HUDEP-2 (cell line): ENCODE results near the gene MAP4K5.
"Not testable (repeated sequence)": the region's sequence is repeated elsewhere in the genome, so short reads cannot be mapped to it uniquely, and the experiment has no call there.

Source experiments
- DNase-seq, 76 experiments: peaks; one replicate each; lab custom pipeline; 2025; ENCODE audit not compliant: unreplicated experiment in 76 of 76; lab: John Stamatoyannopoulos, UW

Gene MAP4K5

DNA sequence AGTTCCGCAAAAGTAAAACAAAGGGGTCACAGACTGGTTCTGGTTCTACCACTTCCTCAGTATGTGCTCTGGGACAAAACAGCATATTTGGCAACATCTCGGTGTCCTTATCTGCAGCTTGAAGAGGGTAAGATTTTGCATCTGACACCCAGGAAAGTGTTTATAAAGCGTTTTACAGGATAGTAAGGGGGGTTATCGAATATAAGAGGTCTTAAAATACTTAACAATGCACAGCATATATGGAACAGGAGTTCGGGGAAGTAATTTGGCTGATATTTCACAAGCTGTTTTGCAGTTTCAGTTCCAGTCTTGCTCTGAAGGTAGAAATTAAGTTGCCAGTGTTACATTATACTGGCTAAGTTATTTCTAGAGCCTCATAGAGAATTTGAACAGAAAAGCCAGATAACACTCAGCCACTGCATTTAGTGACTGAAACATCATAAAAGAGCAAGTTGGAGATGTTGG, 904 bp upstream of the MAP4K5 start:
- no peak for DNase-seq

DNA sequence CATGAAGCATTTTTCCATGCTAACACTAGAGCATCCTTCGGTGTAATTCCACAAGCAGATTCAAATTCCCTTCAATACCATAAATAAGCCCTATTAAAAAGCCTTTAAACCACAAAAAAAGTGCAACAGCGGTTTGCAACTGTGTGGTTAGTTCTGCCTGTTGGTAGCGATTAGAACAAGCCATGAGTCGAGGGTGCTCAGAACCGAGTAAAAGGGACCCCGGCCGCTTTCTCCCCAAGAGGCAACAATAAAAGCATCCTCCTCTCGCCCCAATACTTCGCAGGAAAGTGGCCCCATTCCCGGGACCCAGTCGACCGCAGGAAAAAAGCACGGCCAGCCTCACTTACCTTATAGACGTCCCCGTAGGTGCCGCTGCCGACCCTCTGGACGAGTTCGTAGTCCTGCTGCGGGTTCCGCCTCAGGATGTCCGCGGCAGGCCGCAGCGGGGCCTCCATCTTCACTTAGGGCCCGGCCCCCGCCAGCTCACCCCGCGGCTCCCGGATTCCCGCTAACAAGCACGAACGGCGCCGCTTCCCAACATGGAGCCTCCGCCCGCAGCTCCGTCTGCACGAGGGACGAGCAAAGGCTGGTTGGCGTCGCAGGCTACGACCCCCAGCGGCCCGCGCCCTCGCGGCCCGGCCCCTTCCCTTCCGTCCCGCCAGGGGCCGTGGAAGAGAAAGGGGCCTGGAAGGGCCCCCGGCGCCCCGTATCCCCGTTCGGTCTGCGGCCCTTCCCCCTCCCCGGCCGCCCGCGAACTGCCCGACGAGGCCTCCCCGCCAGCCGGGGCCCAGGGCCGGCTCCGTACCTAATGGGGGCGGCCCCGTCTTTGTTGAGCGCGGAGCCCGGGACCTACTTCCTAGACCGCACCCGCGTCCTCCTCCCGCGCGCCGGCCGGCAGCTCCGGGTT, 521 bp downstream of the MAP4K5 start:
- DNase-seq, result peak in 16 of 76 experiments; percentile 9 to 55 (median 24)

GRCh38 chr14:50530794-50531365, 1.5 kb downstream of the MAP4K5 start:
- no peak for DNase-seq

GRCh38 chr14:50530358-50530757, 2.0 kb downstream of the MAP4K5 start:
- DNase-seq, result no peak

DNA sequence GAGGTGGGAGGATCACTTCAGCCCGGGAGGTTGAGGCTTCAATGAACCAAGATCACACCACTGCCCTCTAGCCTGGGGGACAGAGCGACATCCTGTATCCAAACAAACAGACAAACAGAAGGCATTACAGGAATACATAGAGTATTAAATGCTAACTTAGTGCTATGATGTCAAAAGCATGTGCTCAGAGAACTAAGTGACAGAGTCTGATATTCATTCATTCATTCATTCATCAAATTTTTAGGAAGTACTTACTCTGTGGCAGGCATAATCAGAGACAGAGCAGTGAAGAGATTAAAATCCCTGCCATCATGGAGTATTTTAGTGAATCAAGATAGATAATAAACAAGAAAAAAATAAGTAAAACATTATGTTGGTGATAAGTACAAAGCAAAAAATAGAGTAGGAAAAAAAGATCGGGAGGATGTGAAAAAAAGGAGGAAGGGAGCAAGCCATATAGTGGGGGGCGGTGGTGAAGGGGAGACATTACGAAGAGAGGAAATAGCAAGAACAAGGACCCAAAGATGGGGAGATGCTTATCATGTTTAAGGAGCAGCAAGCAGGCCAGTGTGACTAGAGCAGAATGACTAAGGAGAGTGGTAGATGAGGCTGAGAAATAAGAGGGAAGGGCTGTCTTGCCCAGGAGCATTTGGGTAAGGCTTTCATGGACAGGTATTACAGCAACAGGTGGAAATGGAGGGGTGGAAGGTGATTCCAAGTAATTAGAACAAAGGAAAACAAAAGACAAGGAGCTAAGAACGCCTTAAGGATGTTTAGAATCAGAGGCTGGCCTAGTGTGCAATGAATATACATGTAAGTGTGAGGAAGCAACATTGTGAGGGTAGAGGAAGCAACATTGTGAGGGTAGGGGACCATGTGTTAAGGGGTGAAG, 2.8 kb downstream of the MAP4K5 start:
- peak in 1 of 76 experiments; percentile 10 for DNase-seq

DNA sequence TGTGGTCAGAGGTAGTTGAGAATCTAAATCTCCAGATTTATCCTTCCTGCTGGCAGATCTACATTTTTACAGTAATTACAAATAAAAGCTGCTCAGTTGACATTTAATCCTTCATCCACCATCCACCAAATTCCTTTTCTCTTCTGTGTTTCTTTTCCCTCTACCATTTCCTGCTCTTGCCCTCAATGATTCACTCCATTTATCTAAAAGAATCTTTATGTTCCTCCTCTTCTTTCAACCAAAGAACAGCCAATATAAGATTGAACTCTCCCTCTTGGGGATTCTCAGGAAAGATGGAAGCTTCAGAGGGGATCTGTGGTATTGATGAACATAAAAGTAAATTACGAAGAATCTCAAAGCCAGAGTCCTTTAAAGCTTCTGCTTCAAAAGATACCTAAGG, 4.4 kb downstream of the MAP4K5 start:
- no peak for DNase-seq

DNA sequence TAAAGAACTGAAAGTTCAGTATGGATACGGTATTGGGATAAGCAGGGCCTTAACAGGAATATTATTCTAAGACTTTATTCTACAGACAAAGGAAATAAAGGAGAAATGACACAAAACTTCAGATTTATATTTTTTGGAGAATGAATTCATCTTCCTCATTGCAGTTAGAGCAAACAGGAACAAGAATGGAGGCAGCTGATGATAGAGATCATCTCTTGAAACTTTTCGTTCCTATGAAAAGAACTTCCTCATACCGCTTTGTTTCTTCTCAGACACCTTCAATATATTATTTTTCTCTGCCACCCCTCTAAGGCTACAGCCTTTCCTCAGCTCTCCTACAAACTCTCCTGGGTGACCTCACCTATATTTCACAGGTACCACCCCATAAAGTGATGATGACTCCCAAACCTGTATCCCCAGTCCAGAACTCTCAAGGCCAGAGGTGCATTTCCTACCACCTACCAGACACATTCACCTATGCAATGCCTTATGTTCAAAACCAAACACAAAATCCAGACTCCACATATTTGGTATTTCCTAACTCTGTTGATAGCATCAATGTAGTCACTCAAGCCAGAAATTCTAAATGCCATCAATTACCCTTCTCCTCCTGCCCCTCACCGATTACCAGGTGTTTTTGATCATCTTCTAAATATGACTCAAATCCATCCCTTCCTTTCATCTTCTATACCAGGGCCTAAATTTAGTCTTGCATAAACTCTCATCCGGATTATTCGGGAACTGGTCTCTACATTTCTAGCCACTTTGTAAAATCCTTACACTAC, 7.4 kb downstream of the MAP4K5 start:
- no peak for DNase-seq

DNA sequence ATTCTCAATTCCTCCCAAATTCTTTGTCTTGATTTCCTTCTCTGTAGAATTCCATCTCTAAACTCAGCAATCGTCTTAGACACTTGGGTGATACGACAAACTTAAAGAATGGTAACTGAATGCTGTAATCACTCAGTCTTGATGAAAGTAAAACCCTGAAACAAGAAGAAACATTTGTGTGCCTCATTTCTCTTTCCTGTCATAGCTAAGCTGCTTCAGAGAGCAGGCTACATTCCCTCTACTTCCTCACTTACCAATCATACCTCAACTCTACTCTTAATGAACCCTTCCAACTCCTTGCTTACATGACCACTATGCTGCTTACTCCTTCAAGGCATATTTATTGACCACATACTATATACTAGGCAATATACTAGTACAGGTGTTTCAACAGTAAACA, 8.3 kb downstream of the MAP4K5 start:
- DNase-seq, result no peak

DNA sequence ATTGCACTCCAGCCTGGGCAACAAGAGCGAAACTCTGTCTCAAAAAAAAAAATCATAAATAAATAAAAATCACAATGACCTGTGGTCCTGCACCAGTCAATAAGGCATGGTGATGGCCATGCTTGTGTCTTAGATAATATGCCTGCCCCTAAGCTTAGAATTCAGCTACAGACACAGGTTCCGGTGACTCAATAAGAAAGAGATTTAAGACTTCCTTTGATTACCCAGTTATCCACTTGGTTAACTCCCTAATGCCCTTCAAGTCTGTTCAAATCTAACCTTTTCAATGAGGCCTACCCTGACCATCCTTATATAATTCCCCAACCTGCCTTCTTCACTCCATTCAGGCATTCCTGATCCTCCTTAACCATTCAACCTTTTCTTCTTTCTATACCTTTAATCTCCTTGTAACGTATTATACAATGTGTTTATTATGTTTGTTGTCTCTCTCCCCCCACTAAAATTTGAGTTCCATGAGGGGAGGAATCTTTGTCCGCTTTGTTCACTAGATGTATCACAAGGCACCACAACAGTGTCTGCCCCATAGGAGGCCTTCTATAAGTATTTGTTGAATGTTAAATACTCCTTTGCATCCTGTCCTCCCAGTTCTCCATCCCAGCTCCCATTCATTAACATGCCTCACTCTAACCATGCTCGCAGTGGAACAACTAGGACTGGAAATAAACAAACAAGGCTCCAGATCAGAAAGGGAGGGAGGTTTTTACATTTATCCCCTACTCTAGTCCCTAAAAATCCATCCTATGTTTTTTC, 8.9 kb downstream of the MAP4K5 start:
- no peak for DNase-seq

GRCh38 chr14:50521912-50522341, 10.4 kb downstream of the MAP4K5 start:
- no peak for DNase-seq

- peak in 16 of 76 experiments; percentile 3 to 38 (median 10) for DNase-seq
These were observed 11.2 kb downstream of the MAP4K5 start for GRCh38 chr14:50520947-50521815.

- no peak for DNase-seq
These were observed 16.3 kb downstream of the MAP4K5 start for GRCh38 chr14:50516091-50516490.

- DNase-seq, result no peak
These were observed 19.9 kb downstream of the MAP4K5 start for GRCh38 chr14:50512463-50512862.

DNA sequence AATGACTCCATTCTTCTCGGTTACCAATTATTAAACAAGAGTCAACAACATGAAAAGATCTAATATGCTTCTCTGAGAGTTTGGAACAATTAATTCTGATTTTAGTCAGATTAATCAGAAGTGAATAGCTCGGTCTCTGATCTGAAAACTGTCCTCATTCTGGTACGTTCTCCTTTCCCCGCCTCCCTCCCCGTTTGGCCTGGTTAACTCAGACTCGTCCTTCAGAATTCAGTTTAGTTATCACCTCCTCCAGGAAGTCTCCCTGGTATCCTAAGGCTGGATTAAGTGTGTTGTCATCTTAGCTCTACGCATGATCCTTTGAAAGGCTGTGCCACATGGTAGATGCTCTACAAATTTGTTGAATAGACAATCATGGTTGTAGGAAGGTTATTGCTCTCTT, 22.2 kb downstream of the MAP4K5 start:
- no peak for DNase-seq

GRCh38 chr14:50507078-50507477, 25.3 kb downstream of the MAP4K5 start:
- DNase-seq, result not testable (repeated sequence)

DNA sequence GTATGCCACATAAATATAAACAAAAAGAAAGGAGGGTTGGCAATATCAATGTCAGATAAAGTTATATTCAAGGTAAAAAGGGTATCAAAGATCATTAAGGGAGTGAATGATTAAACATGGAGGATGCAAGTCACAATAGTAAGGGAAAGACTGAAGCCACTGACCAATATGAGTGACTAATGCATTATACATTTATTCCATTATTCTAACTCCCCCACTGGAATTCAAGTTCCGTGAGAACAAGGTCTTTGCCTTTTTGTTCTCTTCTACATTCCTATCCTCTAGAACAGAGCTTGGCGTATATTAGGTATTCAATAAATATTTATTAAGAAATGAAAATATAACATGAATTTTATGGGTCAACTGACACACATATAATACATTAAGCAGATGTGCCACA, 30.7 kb downstream of the MAP4K5 start:
- no peak for DNase-seq

GRCh38 chr14:50497351-50497750, 35.0 kb downstream of the MAP4K5 start:
- DNase-seq, result no peak

DNA sequence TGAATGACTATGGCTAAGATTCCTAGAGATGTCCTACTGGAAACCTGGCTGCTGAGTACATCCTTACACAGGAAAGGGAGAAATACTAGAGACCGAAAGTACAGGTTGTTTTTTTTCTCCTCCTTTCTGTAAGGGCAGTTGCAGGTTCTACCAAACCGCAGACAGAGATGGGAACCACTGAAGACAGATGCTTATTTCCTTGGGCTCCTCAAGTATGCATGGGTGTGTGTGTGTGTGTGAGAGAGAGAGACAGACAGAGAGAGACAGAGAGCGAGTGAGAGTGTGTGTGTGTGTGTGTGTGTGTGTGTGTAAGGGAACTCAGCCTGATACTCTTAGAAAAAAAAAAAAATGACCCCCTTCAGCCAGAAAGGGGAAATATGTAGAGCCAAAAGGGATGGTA, 42.5 kb downstream of the MAP4K5 start:
- no peak for DNase-seq

- DNase-seq, result no peak
These were observed 43.8 kb downstream of the MAP4K5 start for GRCh38 chr14:50488521-50488920.
